HG03432 (cell line): ENCODE data around the gene PCNA.

Experiments
- ATAC-seq: cut with Tn5 transposase; IDR thresholded peaks from one replicate; pipeline ENCODE4 v1.9.1; 2021; ENCODE audit warnings: mild to moderate bottlenecking, moderate library complexity; ENCODE audit not compliant: unreplicated experiment

PCNA gene

GRCh38 chr20:5067877-5068645 is 51.7 kb downstream of the PCNA start:
- ATAC-seq, result no peak

DNA sequence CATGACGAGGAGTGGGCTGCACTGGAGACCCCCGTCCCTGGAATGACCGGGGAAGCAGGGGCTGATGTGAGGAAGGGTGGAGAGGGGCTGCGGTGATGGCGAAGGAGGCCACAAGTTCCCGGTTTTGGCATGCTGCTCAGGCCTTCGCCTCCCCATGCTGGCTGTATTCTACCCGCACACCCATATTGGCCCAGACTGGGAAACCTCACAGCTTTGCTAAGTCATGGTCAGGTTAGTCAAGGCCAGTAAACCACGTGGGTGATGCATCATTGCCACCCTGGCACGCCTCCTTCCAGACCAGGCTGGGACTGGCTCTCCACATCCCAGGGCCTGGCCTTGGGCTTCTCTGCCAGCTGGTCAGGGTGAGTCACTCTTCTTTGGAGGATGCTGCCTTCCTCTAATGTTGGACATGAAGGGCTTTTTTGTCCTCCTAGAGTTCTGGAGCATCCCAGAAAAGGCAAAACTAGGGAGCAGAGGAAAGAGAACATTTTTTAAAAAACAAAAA is 53.8 kb downstream of the PCNA start:
- no peak for ATAC-seq

GRCh38 chr20:5065166-5065878 is 54.4 kb downstream of the PCNA start:
- no peak for ATAC-seq
